Measurements from ENCODE around the gene CERS6. TPM values are rescaled to one million over a fixed set of nuclear protein-coding genes. Genes with fewer than 3 reads are reported as not detected.

Gene CERS6
- total and polyA plus RNA-seq, 2 of the 8 experiments (the other 6 are each of a cell fraction or from before 2014, with no cell fraction given) = 6.8 to 28.2 TPM

GRCh38 chr2:168510125-168510756 lies 54.2 kb downstream of the CERS6 start:
- H3K14ac ChIP-seq (ENCODE audit: insufficient read length) = no peak overlapping the region
- no peak overlapping the region for H2BK12ac ChIP-seq (ENCODE audit: low read depth, low read length)
- H3K27me3 ChIP-seq (replicated peaks in 1 of 4; ENCODE audit: control insufficient read depth in 3 of 4, extremely low read depth in 1 of 4, insufficient read depth in 3 of 4, low read length in 3 of 4) = no peaks in the 10 kb centered on the region
- peaks cover 0 to 5% (median 0%) of the 10 kb centered on the region in 4 experiments; a peak in 1 of 7 replicates for H3K4me1 ChIP-seq (replicated peaks in 1 of 4; ENCODE audit: control insufficient read depth in 3 of 4, insufficient read depth in 4 of 4, low read length in 3 of 4)
- H3K4me2 ChIP-seq (ENCODE audit: insufficient read depth in 1 of 2, low read depth in 2 of 2, low read length in 2 of 2) = no peak overlapping the region
- no peaks in the 10 kb centered on the region for H3K23me2 ChIP-seq (ENCODE audit: low read depth, low read length)
- 89% methylated on average over 6 of the region's 6 CpGs; no CpG with 5 or more reads in 1 of the 2 experiments for WGBS, 2 experiments (ENCODE audit: extremely low coverage in 1 of 2, insufficient coverage in 1 of 2, insufficient read length in 1 of 2, insufficient replicate concordance in 2 of 2, low coverage in 1 of 2, low lambda C conversion rate in 2 of 2, missing lambda C conversion rate in 1 of 2)
- no peak overlapping the region for H2BK120ac ChIP-seq (replicated peaks; ENCODE audit: low read depth, low read length)
- DNase-seq (ENCODE audit: low read depth in 1 of 2, low spot score in 2 of 2) = no peak
- H3K9ac ChIP-seq (replicated peaks in 1 of 4; ENCODE audit: extremely low read depth in 1 of 4, low read depth in 3 of 4, low read length in 3 of 4) = no peak overlapping the region
- H4K91ac ChIP-seq (replicated peaks; ENCODE audit: insufficient read length, low read length) = no peak overlapping the region
- H4K8ac ChIP-seq (ENCODE audit: extremely low read depth, insufficient read depth, low read length) = no peak overlapping the region
- H2BK15ac ChIP-seq (ENCODE audit: low read length) = no peak overlapping the region
- H3K79me1 ChIP-seq (ENCODE audit: low read depth, low read length) = peaks cover 6% of the 10 kb centered on the region
- H2AK5ac ChIP-seq (ENCODE audit: low read depth, low read length) = no peak overlapping the region
- H3K36me3 ChIP-seq (ENCODE audit: control insufficient read depth in 2 of 4, insufficient read depth in 4 of 4, low read length in 3 of 4) = no peaks in the 10 kb centered on the region
- H3K4me3 ChIP-seq (ENCODE audit: extremely low read depth in 1 of 4, insufficient read depth in 2 of 4, low read depth in 3 of 4, low read length in 4 of 4) = no peak overlapping the region
- H3K4ac ChIP-seq (replicated peaks; ENCODE audit: insufficient read length, low read depth, low read length) = no peak overlapping the region
- peaks cover 0 to 71% of the 10 kb centered on the region in 2 experiments; a peak in 2 of 4 replicates for H3K79me2 ChIP-seq (ENCODE audit: control insufficient read depth in 1 of 2, insufficient read depth in 2 of 2, low read length in 2 of 2)
- no peak overlapping the region for H3K56ac ChIP-seq (replicated peaks; ENCODE audit: insufficient read length, low read depth, low read length)
- H2AFZ ChIP-seq (ENCODE audit: low read length) = no peak overlapping the region
- POLR2A ChIA-PET (ENCODE audit: partially characterized antibody) = no interaction called here
- H3K23ac ChIP-seq (ENCODE audit: insufficient read length) = no peak overlapping the region
- no peak overlapping the region for H2BK20ac ChIP-seq (ENCODE audit: low read length)
- H2BK5ac ChIP-seq (ENCODE audit: low read depth, low read length) = no peak overlapping the region
- H4K5ac ChIP-seq (ENCODE audit: insufficient read length, low read depth, low read length) = no peak overlapping the region
- H3K18ac ChIP-seq (ENCODE audit: extremely low read depth, low read length) = no peak overlapping the region
- FAIRE-seq = no peak
- H4K20me1 ChIP-seq (replicated peaks in 1 of 2; ENCODE audit: control insufficient read depth in 1 of 2, insufficient read depth in 2 of 2, low read length in 2 of 2) = peaks cover 0 to 10% of the 10 kb centered on the region in 2 experiments
- CTCF ChIA-PET (ENCODE audit: partially characterized antibody) = interaction anchor here (4.8 kb wide), 1 partner anchor 16 kb away, joined by 29 read pairs; no protein-coding TSS in a partner anchor
- H3K27ac ChIP-seq (ENCODE audit: low read depth, low read length) = no peak overlapping the region
- H3K9me3 ChIP-seq (ENCODE audit: insufficient read depth in 2 of 2, low read depth in 1 of 2, low read length in 1 of 2) = no peaks in the 10 kb centered on the region
- TF ChIP-seq CHD1 (IDR thresholded peaks at IDR 0.05; ENCODE audit: low read depth, low read length) (no peak), CHD2 (IDR thresholded peaks at IDR 0.05; ENCODE audit: low read length) (no peak), KDM5A (IDR thresholded peaks at IDR 0.05; ENCODE audit: low read length) (no peak), SIX5 (IDR thresholded peaks at IDR 0.05; ENCODE audit: low read depth, low read length) (no peak), POLR2AphosphoS5 (IDR thresholded peaks at IDR 0.05; ENCODE audit: low read depth, low read length) (no peak), SP2 (IDR thresholded peaks at IDR 0.05; ENCODE audit: low read length) (no peak), MAX (IDR thresholded peaks at IDR 0.05) (no peak), TEAD4 (IDR thresholded peaks at IDR 0.05; ENCODE audit: low read depth, low read length) (no peak), RXRA (IDR thresholded peaks at IDR 0.05; ENCODE audit: insufficient read depth, low read depth, low read length) (no peak), EP300 (IDR thresholded peaks at IDR 0.05; ENCODE audit: borderline replicate concordance in 1 of 2, low read depth in 2 of 2, low read length in 2 of 2) (no peak), POLR2A (IDR thresholded peaks at IDR 0.05; ENCODE audit: control extremely low read depth in 1 of 2, low read depth in 2 of 2, low read length in 2 of 2) (no peak), MAFK (IDR thresholded peaks at IDR 0.05; ENCODE audit: low read depth, low read length) (no peak), CTBP2 (IDR thresholded peaks at IDR 0.05; ENCODE audit: borderline replicate concordance, insufficient read depth, insufficient read length, low read length) (no peak), BCL11A (IDR thresholded peaks at IDR 0.05; ENCODE audit: low read depth in 2 of 2, low read length in 2 of 2) (no peak), POU5F1 (IDR thresholded peaks at IDR 0.05; ENCODE audit: low read depth, low read length) (no peak)
